Subcutaneous abdominal adipose tissue (tissue), 5 donors: ENCODE results near the gene PALLD.

Experiments used
- H3K27ac ChIP-seq: one replicate; pipeline ENCODE4 v1.7.0; 2013; ENCODE audit warnings: low read depth, mild to moderate bottlenecking, inconsistent platforms, low read length, moderate library complexity
- H3K27me3 ChIP-seq, 5 donors: one replicate each; pipeline ENCODE4 v1.7.0; 2013; ENCODE audit warnings: low read length in 5 of 5, inconsistent platforms in 1 of 5; ENCODE audit not compliant: control insufficient read depth in 5 of 5, insufficient read depth in 4 of 5
- H3K36me3 ChIP-seq, 5 donors: one replicate each; pipeline ENCODE4 v1.7.0; 2013; ENCODE audit warnings: low read length in 5 of 5; ENCODE audit not compliant: control insufficient read depth in 5 of 5, insufficient read depth in 5 of 5
- H3K4me1 ChIP-seq, 5 donors: one replicate each; pipeline ENCODE4 v1.7.0; 2013; ENCODE audit warnings: low read length in 5 of 5, mild to moderate bottlenecking in 3 of 5, moderate library complexity in 1 of 5; ENCODE audit not compliant: control insufficient read depth in 5 of 5, insufficient read depth in 5 of 5
- H3K4me3 ChIP-seq, 5 donors: one replicate each; pipeline ENCODE4 v1.7.0; 2013; ENCODE audit warnings: low read length in 5 of 5, low read depth in 1 of 5
- H3K9ac ChIP-seq, 5 donors: one replicate each; pipeline ENCODE4 v1.7.0; 2013; ENCODE audit warnings: low read length in 5 of 5, mild to moderate bottlenecking in 4 of 5, moderate library complexity in 3 of 5
- H3K9me3 ChIP-seq, 5 donors: one replicate each; pipeline ENCODE4 v1.7.0; 2013; ENCODE audit warnings: low read length in 5 of 5; ENCODE audit not compliant: control insufficient read depth in 5 of 5
- donor health status: healthy.
- donor health status: healthy.
- donor health status: healthy.
- donor health status: healthy.
- donor health status: healthy.

Gene PALLD

GRCh38 chr4:168960716-168961115 lies 463.9 kb downstream of the PALLD start:
- Histone ChIP-seq H3K27ac (no peak overlapping the region), H3K4me3 (no peak overlapping the region), H3K36me3 (peaks cover 0 to 6% (median 0%) of the 10 kb centered on the region in 5 donors), H3K9me3 (no peaks in the 10 kb centered on the region), H3K27me3 (no peaks in the 10 kb centered on the region), H3K4me1 (no peaks in the 10 kb centered on the region), H3K9ac (no peak overlapping the region)

- H3K4me3 ChIP-seq: no peak overlapping the region
- no peak overlapping the region for H3K9ac ChIP-seq
- no peaks in the 10 kb centered on the region for H3K27me3 ChIP-seq
- H3K36me3 ChIP-seq: peaks cover 16 to 27% (median 21%) of the 10 kb centered on the region in 5 donors
- H3K9me3 ChIP-seq: peaks cover 0 to 21% (median 4%) of the 10 kb centered on the region in 5 donors
- H3K4me1 ChIP-seq: no peaks in the 10 kb centered on the region
- H3K27ac ChIP-seq: no peak overlapping the region
Measured at GRCh38 chr4:168972596-168972995, 475.7 kb downstream of the PALLD start.
